Mesothelial cell of epicardium (in vitro differentiated cells): ENCODE data around the gene DMRTB1. TPM values are rescaled to one million over a fixed set of nuclear protein-coding genes. Genes with fewer than 3 reads are reported as not detected.

ENCODE experiments used
- DNase-seq, 2 experiments: peaks; one replicate each; pipeline ENCODE4 v3.0.0; 2021; ENCODE audit warnings: low spot score in 2 of 2; ENCODE audit not compliant: unreplicated experiment in 2 of 2
- H3K27ac Mint-ChIP-seq: 2 replicates; pipeline ENCODE4 v1.8.0; 2021; ENCODE audit warnings: mixed read lengths
- H3K27me3 Mint-ChIP-seq: 2 replicates; pipeline ENCODE4 v1.8.0; 2021; ENCODE audit warnings: low read depth, mixed read lengths
- H3K36me3 Mint-ChIP-seq: 2 replicates; pipeline ENCODE4 v1.8.0; 2021; ENCODE audit warnings: mixed read lengths
- H3K4me1 Mint-ChIP-seq: 2 replicates; pipeline ENCODE4 v1.8.0; 2021; ENCODE audit warnings: mixed read lengths
- H3K4me3 Mint-ChIP-seq: 2 replicates; pipeline ENCODE4 v1.8.0; 2021; ENCODE audit warnings: mild to moderate bottlenecking, moderate library complexity, mixed read lengths
- H3K9me3 Mint-ChIP-seq: 2 replicates; pipeline ENCODE4 v1.8.0; 2021; ENCODE audit warnings: mixed read lengths
- total RNA-seq: library from RNA; stranded (reverse); gene quantifications from 3 replicates; pipeline ENCODE4 v1.2.1, GENCODE V29; 2021
- TF ChIP-seq, protein P1 (sequence below): fragments of 200-600 bp; sonication (generic); IDR thresholded peaks from one replicate; pipeline ENCODE4 v1.5.0; 2021; ENCODE audit warnings: antibody characterized with exemption; ENCODE audit not compliant: unreplicated experiment

Gene DMRTB1
- total RNA-seq, 1 donor from 2014 or later: not detected

DNA sequence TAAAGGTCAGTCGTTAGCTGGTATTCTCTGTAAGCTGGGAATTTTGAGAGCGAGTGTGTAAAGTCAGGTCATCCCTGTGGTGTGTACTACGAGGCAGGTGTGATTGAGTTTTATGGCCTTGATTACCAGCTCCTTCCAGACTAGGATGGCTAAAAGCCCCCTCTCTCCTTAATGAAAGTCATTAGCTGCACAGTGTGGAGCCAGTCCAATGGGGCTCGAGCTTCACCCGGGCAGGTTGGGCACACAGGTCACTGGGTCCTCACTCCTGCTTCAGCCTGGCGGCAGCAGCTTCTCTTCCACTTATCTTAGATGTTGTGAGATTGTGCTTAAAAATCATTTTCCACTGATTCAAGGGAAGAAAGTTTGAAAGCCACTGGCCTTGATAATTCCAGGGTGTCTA lies 3.0 kb downstream of the DMRTB1 start:
- no peak overlapping the region for H3K27ac Mint-ChIP-seq
- H3K36me3 Mint-ChIP-seq: no peaks in the 10 kb centered on the region
- H3K27me3 Mint-ChIP-seq: no peaks in the 10 kb centered on the region
- H3K9me3 Mint-ChIP-seq: no peaks in the 10 kb centered on the region
- H3K4me3 Mint-ChIP-seq: no peak overlapping the region
- DNase-seq: no peak
- no peaks in the 10 kb centered on the region for H3K4me1 Mint-ChIP-seq
- TF ChIP-seq, protein P1, sequence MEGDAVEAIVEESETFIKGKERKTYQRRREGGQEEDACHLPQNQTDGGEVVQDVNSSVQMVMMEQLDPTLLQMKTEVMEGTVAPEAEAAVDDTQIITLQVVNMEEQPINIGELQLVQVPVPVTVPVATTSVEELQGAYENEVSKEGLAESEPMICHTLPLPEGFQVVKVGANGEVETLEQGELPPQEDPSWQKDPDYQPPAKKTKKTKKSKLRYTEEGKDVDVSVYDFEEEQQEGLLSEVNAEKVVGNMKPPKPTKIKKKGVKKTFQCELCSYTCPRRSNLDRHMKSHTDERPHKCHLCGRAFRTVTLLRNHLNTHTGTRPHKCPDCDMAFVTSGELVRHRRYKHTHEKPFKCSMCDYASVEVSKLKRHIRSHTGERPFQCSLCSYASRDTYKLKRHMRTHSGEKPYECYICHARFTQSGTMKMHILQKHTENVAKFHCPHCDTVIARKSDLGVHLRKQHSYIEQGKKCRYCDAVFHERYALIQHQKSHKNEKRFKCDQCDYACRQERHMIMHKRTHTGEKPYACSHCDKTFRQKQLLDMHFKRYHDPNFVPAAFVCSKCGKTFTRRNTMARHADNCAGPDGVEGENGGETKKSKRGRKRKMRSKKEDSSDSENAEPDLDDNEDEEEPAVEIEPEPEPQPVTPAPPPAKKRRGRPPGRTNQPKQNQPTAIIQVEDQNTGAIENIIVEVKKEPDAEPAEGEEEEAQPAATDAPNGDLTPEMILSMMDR: no peak

DNA sequence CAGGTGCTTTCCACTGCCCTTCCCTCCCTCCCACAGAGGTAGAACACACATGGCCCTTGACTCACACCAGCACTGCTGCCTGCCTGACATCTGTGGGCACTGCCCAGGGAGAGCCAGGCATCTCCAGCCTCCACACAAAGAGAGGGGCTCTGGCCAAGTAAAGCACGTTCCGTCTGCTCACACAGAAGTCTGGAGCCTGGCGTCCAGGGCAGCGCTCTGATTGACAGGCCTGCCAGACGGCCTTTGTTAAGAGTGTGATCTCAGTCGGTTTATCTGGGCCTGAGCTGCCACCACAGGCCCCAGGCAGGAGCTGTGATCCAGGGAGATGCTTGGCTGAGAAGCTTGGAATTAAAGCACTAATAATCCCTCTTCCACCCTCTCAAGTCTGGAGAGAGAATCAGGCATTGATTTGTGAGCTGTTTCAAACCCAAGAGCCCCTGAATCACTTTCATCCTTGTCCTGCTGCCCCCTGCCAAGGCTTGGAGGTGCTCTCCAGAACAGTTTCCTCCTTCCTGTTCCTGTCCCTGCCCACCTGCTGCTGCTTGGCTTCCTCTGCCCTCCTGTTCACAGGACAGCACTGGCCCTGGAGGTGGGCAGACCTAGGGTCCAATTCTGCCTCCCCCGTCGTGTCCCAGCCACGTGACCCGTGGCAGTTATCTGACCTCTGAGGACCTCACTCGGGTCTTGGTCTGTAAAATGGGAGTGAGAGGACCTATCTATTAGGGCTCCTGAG lies 3.7 kb downstream of the DMRTB1 start:
- no peak for DNase-seq
- H3K27ac Mint-ChIP-seq: no peak overlapping the region
- no peak overlapping the region for H3K4me3 Mint-ChIP-seq
- no peaks in the 10 kb centered on the region for H3K27me3 Mint-ChIP-seq
- no peaks in the 10 kb centered on the region for H3K9me3 Mint-ChIP-seq
- no peaks in the 10 kb centered on the region for H3K36me3 Mint-ChIP-seq
- TF ChIP-seq, protein P1: no peak
- no peaks in the 10 kb centered on the region for H3K4me1 Mint-ChIP-seq

DNA sequence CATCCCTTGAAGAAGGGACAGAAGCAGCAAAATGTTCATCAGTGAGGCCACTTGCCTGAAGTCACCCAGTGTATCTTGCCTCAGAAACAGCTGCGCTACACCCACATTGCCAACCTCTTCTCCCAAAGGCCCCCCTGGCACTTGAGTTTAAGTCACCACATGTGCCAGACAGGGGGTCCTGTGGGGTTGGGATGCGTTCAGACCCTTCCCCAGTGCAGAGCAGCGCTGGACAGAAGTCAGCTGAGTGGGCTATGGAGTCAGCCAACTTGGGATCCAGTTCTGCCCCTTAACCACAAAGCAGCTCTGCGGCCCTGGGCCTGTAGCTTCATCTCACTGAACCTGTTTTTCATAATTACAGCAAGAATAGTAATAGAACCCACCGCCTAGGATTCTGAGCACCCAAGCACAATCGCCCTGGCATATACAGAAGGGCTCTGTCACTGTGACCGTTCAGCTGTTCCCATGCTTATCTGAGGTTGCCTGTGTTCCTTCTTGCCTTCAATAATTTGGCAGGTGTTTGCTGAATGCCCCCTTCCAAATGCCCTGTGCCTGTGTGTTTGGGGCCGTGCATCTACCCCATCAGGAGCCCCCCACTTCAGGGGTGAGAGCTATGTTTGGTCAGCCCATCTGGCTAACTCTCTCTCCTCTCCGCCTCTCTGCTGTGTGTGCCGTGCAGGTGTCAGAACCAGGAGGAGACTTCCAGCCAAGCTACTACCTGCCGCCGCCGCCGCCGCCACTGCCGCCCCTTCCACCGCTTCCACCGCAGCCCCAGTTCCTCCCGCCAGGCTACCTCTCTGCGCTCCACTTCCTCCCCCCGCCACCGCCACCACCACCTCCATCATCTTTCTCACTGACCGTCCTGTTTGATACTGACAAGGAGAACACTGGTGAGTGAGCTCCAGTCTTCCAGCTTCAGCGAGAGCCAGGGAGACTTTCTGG lies 5.0 kb downstream of the DMRTB1 start:
- no peak for DNase-seq
- Mint-ChIP-seq H3K27ac (no peak overlapping the region), H3K9me3 (no peaks in the 10 kb centered on the region), H3K4me1 (no peaks in the 10 kb centered on the region), H3K27me3 (no peaks in the 10 kb centered on the region), H3K4me3 (no peak overlapping the region), H3K36me3 (no peaks in the 10 kb centered on the region)
- TF ChIP-seq, protein P1: no peak

DNA sequence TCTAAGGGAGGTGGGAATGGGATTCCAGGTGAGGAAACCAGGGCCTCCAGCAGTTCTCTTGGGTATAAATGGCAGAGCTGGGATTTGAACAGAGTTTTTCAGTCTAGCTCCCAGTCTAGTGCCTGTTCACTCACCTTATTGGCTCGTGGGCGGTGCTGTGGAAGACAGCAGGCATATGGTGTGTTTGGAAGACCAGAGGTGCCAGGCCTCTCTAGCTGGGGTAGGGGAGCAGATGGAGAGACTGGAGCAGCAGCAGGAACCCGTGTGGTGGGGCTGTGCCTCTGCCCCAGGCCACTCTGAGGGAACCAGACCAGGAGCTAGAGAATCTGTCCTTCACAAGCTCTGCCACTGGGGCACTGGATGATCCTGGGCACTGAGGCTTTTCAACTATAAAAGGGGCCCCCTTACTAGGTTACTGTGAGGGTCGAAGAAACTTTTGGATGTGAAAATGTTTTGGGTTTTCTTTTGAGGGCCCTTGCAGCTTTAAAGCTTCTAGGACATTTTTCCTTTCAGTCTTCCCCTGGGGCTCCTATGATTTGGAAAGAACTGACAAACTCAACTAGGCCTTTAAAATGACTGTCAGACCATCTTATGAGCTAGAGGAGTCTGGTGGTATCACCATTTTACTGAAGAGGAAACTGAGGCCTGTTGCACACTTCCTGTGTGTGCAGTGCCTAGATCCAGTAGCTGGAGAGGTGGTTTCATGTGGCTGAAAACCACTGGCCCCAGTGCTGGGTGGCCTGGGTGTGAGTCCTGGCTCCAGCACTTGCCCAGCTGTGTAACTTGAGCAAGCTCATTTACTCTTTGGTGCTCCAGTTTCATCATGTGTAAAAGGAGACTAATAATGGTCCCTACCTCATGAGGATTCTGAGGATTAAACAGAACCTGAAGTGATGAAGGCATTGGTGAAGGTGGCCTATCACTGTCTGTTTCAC lies 6.1 kb downstream of the DMRTB1 start:
- Mint-ChIP-seq H3K9me3 (no peaks in the 10 kb centered on the region), H3K27ac (no peak overlapping the region), H3K4me3 (no peak overlapping the region), H3K36me3 (no peaks in the 10 kb centered on the region), H3K4me1 (peaks cover under 1% of the 10 kb centered on the region), H3K27me3 (no peaks in the 10 kb centered on the region)
- DNase-seq: no peak
- TF ChIP-seq, protein P1: no peak

DNA sequence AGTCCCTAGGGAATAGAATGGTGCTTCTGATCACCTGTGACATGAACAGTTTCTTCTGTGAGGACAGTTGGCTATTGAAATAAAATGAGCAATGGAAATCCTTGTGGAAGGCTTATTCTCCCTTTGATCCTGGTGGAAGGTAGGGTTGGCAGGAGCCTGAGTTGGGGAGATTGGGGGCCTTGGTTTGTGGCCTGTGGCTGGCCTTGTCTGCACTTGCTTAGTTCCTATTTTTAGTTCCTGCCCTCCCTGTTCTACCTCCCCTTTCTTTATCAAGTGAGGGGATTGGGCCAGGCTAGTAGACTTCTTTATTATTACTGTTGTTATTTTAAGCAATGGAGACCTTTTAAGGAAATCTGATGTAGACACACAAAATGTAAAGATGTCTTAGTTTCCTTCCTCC lies 8.2 kb downstream of the DMRTB1 start:
- H3K4me1 Mint-ChIP-seq: peaks cover 4% of the 10 kb centered on the region
- TF ChIP-seq, protein P1: no peak
- H3K9me3 Mint-ChIP-seq: no peaks in the 10 kb centered on the region
- H3K36me3 Mint-ChIP-seq: no peaks in the 10 kb centered on the region
- no peaks in the 10 kb centered on the region for H3K27me3 Mint-ChIP-seq
- no peak overlapping the region for H3K27ac Mint-ChIP-seq
- H3K4me3 Mint-ChIP-seq: no peak overlapping the region
- DNase-seq: no peak
